Panc1 (cell line): ENCODE measurements around the gene YPEL3. TPM values are rescaled to one million over a fixed set of nuclear protein-coding genes. Genes with fewer than 3 reads are reported as not detected.

Source experiments
- ATAC-seq: fragments of 200-7000 bp; cut with Tn5 transposase; 2 replicates; pipeline ENCODE4 v1.9.1; 2020; ENCODE audit warnings: mild to moderate bottlenecking, moderate library complexity
- BruUV-seq: library from RNA; stranded (reverse); fragments of 400-500 nt; replicated peaks from 2 replicates; lab custom pipeline; 2021; lab: Mats Ljungman, UMichigan
- CTCF ChIA-PET: fragments of 300-600 bp; sonication (Branson Sonifier 250); formaldehyde crosslinking; loops from one replicate; lab custom pipeline; 2022; ENCODE audit warnings: antibody characterized with exemption; lab: Charles Lee
- POLR2A ChIA-PET: fragments of 300-600 bp; sonication (Branson Sonifier 250); formaldehyde crosslinking; loops from one replicate; lab custom pipeline; 2022; ENCODE audit warnings: antibody characterized with exemption; lab: Charles Lee
- DNase-seq: peaks from one replicate; pipeline ENCODE4 v3.0.0-alpha.2; 2010; ENCODE audit warnings: low read depth, low spot score
- H3K27ac ChIP-seq: 2 replicates; pipeline ENCODE4 v1.5.1; 2011; ENCODE audit warnings: mild to moderate bottlenecking, low read length, inconsistent platforms
- H3K27me3 ChIP-seq: fragments of 200-500 bp; sonication (Bioruptor generic); 2 replicates; pipeline ENCODE4 v1.6.0; 2014; ENCODE audit warnings: low read length, inconsistent platforms; ENCODE audit not compliant: control insufficient read depth, insufficient read depth
- H3K36me3 ChIP-seq: fragments of 200-500 bp; sonication (Bioruptor generic); 2 replicates; pipeline ENCODE4 v1.5.1; 2014; ENCODE audit warnings: inconsistent platforms, mild to moderate bottlenecking, low read length, moderate library complexity; ENCODE audit not compliant: control insufficient read depth, insufficient read depth
- H3K4me1 ChIP-seq: 2 replicates; pipeline ENCODE4 v1.5.1; 2011; ENCODE audit warnings: inconsistent platforms, mild to moderate bottlenecking, low read length, moderate library complexity; ENCODE audit not compliant: control insufficient read depth, insufficient read depth
- H3K4me3 ChIP-seq, 2 experiments: 2 replicates each; pipeline ENCODE4 v1.5.1; 2011 to 2012; ENCODE audit warnings: low read depth in 2 of 2, low read length in 2 of 2, mild to moderate bottlenecking in 2 of 2, inconsistent platforms in 1 of 2, moderate library complexity in 1 of 2
- H3K9me3 ChIP-seq: fragments of 200-500 bp; sonication (Bioruptor generic); 2 replicates; pipeline ENCODE4 v1.5.1; 2014; ENCODE audit warnings: low read depth, mild to moderate bottlenecking, inconsistent platforms, low read length, moderate library complexity; ENCODE audit not compliant: control insufficient read depth, insufficient read depth
- POLR2AphosphoS5 ChIP-seq: IDR thresholded peaks from 2 replicates; pipeline ENCODE4 v1.6.1; 2012; ENCODE audit warnings: mild to moderate bottlenecking, low read depth, low read length, moderate library complexity
- SIN3A ChIP-seq: IDR thresholded peaks from 2 replicates; pipeline ENCODE4 v1.6.1; 2012; ENCODE audit warnings: low read depth, mild to moderate bottlenecking, low read length, moderate library complexity, borderline replicate concordance; ENCODE audit not compliant: insufficient read depth
- TCF7L2 ChIP-seq: IDR thresholded peaks from 2 replicates; pipeline ENCODE4 v1.6.1; 2011; ENCODE audit warnings: mild to moderate bottlenecking, low read depth, low read length, inconsistent platforms
- in situ Hi-C: cut with HindIII; loops from 2 replicates; pipeline ENCODE4 v1.10.0; 2016; ENCODE audit warnings: low sequenced_read_pairs, low pct_unique_long_range_greater_than_20kb
- intact Hi-C: fragments of 100-400 bp; cut with micrococcal nuclease; formaldehyde crosslinking; loops from one replicate; pipeline ENCODE4 v1.10.0; 2022; ENCODE audit not compliant: unreplicated experiment
- total RNA-seq: library from RNA; stranded (reverse); gene quantifications from one replicate; pipeline ENCODE4 v1.2.1, GENCODE V29; 2021; ENCODE audit not compliant: unreplicated experiment
- TF ChIP-seq, protein P1 (sequence below): fragments of 450-650 bp; IDR thresholded peaks from 2 replicates; pipeline ENCODE4 v1.5.1; 2017; ENCODE audit warnings: mild to moderate bottlenecking
- TF ChIP-seq, protein P2 (sequence below), 2 experiments: IDR thresholded peaks; 2 replicates each; pipeline ENCODE4 v1.6.1; 2011 to 2012; ENCODE audit warnings: low read depth in 2 of 2, control low read depth in 1 of 2, low read length in 1 of 2, mild to moderate bottlenecking in 1 of 2, moderate library complexity in 1 of 2; ENCODE audit not compliant: insufficient read depth in 1 of 2

The YPEL3 gene
- total RNA-seq, 1 experiment from 2014 or later = 0.69 TPM

DNA sequence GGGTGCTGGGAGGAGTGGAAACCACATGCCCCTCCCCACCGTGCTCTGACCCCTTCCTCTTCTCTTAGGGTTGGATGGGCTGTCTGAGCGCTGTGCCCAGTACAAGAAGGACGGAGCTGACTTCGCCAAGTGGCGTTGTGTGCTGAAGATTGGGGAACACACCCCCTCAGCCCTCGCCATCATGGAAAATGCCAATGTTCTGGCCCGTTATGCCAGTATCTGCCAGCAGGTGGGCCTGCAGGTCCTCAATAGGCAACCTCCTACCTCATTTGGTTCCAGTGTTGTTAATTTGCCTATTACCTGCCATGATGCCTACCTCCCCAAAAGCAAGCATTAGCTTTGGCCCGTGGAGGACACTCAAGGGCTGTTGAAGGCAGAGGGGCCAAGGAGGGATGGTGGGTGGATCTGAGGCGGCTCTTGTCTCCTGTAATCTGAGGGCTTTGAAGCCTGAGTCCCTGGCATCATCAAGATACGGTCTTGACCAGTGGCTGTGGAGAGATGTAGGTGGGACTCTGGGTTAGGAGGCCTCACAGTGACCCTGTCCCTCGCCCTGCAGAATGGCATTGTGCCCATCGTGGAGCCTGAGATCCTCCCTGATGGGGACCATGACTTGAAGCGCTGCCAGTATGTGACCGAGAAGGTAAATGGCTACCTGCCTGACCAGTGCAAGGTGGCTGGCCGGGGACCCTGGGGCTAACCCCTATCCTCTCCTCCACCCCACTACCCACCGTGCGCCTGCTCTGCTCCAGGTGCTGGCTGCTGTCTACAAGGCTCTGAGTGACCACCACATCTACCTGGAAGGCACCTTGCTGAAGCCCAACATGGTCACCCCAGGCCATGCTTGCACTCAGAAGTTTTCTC is 27.0 kb downstream of the YPEL3 start:
- TF ChIP-seq POLR2AphosphoS5 (no peak; the same call in 1 of the 2 replicates), SIN3A (0 out of 2 replicates have a peak, but pooled peaks have one; percentile 15)
- TF ChIP-seq, protein P1, sequence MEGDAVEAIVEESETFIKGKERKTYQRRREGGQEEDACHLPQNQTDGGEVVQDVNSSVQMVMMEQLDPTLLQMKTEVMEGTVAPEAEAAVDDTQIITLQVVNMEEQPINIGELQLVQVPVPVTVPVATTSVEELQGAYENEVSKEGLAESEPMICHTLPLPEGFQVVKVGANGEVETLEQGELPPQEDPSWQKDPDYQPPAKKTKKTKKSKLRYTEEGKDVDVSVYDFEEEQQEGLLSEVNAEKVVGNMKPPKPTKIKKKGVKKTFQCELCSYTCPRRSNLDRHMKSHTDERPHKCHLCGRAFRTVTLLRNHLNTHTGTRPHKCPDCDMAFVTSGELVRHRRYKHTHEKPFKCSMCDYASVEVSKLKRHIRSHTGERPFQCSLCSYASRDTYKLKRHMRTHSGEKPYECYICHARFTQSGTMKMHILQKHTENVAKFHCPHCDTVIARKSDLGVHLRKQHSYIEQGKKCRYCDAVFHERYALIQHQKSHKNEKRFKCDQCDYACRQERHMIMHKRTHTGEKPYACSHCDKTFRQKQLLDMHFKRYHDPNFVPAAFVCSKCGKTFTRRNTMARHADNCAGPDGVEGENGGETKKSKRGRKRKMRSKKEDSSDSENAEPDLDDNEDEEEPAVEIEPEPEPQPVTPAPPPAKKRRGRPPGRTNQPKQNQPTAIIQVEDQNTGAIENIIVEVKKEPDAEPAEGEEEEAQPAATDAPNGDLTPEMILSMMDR = peak; percentile 72
- Histone ChIP-seq H3K4me3 (peak overlapping the region; percentile 1 to 92; a peak in 3 of 4 replicates), H3K9me3 (no peaks in the 10 kb centered on the region), H3K27me3 (no peaks in the 10 kb centered on the region), H3K4me1 (peaks cover 33% of the 10 kb centered on the region), H3K36me3 (peaks cover 35% of the 10 kb centered on the region), H3K27ac (peak overlapping the region; percentile 77)
- ChIA-PET CTCF (no interaction called here), POLR2A (no interaction called here)
- intact Hi-C loops (no loop called here), in situ Hi-C loops (no loop called here)
- no peak for ATAC-seq
- no TSS peak for BruUV-seq
- no peak for DNase-seq

DNA sequence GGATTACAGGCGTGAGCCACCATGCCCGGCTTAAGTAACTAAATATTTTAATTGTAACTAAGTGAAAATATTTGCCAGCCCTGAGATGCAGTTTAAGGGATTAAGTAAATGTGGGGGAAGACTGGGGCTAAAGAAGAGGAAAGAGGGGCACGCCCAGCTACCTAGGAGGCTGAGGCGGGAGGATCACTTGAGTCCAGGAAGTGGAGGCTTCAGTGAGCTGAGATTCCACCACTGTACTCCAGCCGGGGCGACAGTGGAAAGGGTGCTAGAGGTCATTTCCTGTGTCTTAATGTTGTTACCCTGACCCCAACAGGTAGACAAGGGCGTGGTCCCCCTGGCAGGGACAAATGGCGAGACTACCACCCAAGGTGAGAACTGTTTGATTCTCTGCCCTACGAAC is 27.7 kb downstream of the YPEL3 start:
- ChIA-PET POLR2A (no interaction called here), CTCF (no interaction called here)
- no peaks in the 10 kb centered on the region for H3K27me3 ChIP-seq
- H3K4me1 ChIP-seq = peaks cover 40% of the 10 kb centered on the region
- TF ChIP-seq, protein P2, sequence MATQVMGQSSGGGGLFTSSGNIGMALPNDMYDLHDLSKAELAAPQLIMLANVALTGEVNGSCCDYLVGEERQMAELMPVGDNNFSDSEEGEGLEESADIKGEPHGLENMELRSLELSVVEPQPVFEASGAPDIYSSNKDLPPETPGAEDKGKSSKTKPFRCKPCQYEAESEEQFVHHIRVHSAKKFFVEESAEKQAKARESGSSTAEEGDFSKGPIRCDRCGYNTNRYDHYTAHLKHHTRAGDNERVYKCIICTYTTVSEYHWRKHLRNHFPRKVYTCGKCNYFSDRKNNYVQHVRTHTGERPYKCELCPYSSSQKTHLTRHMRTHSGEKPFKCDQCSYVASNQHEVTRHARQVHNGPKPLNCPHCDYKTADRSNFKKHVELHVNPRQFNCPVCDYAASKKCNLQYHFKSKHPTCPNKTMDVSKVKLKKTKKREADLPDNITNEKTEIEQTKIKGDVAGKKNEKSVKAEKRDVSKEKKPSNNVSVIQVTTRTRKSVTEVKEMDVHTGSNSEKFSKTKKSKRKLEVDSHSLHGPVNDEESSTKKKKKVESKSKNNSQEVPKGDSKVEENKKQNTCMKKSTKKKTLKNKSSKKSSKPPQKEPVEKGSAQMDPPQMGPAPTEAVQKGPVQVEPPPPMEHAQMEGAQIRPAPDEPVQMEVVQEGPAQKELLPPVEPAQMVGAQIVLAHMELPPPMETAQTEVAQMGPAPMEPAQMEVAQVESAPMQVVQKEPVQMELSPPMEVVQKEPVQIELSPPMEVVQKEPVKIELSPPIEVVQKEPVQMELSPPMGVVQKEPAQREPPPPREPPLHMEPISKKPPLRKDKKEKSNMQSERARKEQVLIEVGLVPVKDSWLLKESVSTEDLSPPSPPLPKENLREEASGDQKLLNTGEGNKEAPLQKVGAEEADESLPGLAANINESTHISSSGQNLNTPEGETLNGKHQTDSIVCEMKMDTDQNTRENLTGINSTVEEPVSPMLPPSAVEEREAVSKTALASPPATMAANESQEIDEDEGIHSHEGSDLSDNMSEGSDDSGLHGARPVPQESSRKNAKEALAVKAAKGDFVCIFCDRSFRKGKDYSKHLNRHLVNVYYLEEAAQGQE (IDR thresholded peaks at IDR 0.05; ENCODE audit: insufficient read depth in 1 of 2, low read depth in 2 of 2, low read length in 1 of 2) = no peak
- TF ChIP-seq, protein P1 = no peak
- TF ChIP-seq POLR2AphosphoS5 (no peak), TCF7L2 (no peak), SIN3A (no peak)
- no TSS peak for BruUV-seq
- peak overlapping the region; percentile 77 for H3K27ac ChIP-seq
- intact Hi-C loops (no loop called here), in situ Hi-C loops (no loop called here)
- H3K4me3 ChIP-seq = peak overlapping the region; percentile 90 to 92
- peaks cover 35% of the 10 kb centered on the region for H3K36me3 ChIP-seq
- ATAC-seq (no peak), DNase-seq (no peak)
- no peaks in the 10 kb centered on the region for H3K9me3 ChIP-seq
